Measurements from ENCODE around the gene CREBBP. TPM values are rescaled to one million over a fixed set of nuclear protein-coding genes. Genes with fewer than 3 reads are reported as not detected.

The CREBBP gene
- total RNA-seq, 1 experiment from 2014 or later, result 79.1 TPM

GRCh38 chr16:3760518-3760917 is 120.0 kb downstream of the CREBBP start:
- Histone ChIP-seq H4K91ac (ENCODE audit: insufficient read length, low read depth, low read length) (no peak overlapping the region), H3K9me3 (ENCODE audit: control insufficient read depth, low read depth, low read length) (no peaks in the 10 kb centered on the region), H2BK15ac (ENCODE audit: low read depth, low read length) (no peak overlapping the region), H2BK120ac (ENCODE audit: low read depth, low read length, poor library complexity, severe bottlenecking) (no peak overlapping the region), H3K23ac (ENCODE audit: insufficient read length, low read depth, low read length) (no peak overlapping the region), H3K79me1 (ENCODE audit: insufficient read depth, low read depth, low read length, poor library complexity, severe bottlenecking) (peaks cover 6% of the 10 kb centered on the region), H2AFZ (ENCODE audit: low read length) (no peak overlapping the region), H3K56ac (ENCODE audit: insufficient read length, low read depth, low read length) (no peak overlapping the region), H2AK5ac (ENCODE audit: insufficient read length, low read length) (no peak overlapping the region), H3T11ph (ENCODE audit: low read length) (no peak overlapping the region), H3K4me2 (ENCODE audit: insufficient read depth, insufficient read length, low read length) (no peak overlapping the region), H2BK12ac (ENCODE audit: insufficient read length, low read depth, low read length) (no peak overlapping the region), H2BK20ac (ENCODE audit: low read depth, low read length, poor library complexity, severe bottlenecking) (no peak overlapping the region), H3K18ac (ENCODE audit: insufficient read length, low read depth, low read length) (no peak overlapping the region), H3K27ac (ENCODE audit: insufficient read length, low read depth, low read length) (no peak overlapping the region), H3K9ac (ENCODE audit: extremely low read depth, insufficient read length, low read length) (no peak overlapping the region), H3K4me1 (ENCODE audit: insufficient read depth, low read length) (no peaks in the 10 kb centered on the region), H3K23me2 (ENCODE audit: insufficient read length, low read depth, low read length, poor library complexity, severe bottlenecking) (no peaks in the 10 kb centered on the region), H3K4ac (ENCODE audit: low read depth, low read length) (no peak overlapping the region), H2BK5ac (ENCODE audit: insufficient read length, low read length) (no peak overlapping the region), H4K8ac (replicated peaks; ENCODE audit: insufficient read length, low read depth, low read length) (no peak overlapping the region), H3K79me2 (ENCODE audit: insufficient read depth, low read length) (no peaks in the 10 kb centered on the region), H4K5ac (ENCODE audit: insufficient read length, low read depth, low read length) (no peak overlapping the region), H4K20me1 (ENCODE audit: control insufficient read depth, insufficient read depth, insufficient read length) (no peaks in the 10 kb centered on the region), H3K14ac (ENCODE audit: insufficient read depth, low read length) (no peak overlapping the region), H3K27me3 (ENCODE audit: insufficient read depth, low read length) (no peaks in the 10 kb centered on the region)
- Mint-ChIP-seq H3K27ac (no peak overlapping the region), H3K4me3 (no peak overlapping the region), H3K4me1 (no peaks in the 10 kb centered on the region), H3K36me3 (ENCODE audit: insufficient read depth in 1 of 3, low read depth in 3 of 3) (peaks cover 7 to 83% (median 51%) of the 10 kb centered on the region in 3 experiments; a peak in 6 of 7 replicates), H3K27me3 (ENCODE audit: low read depth) (no peaks in the 10 kb centered on the region), H3K9me3 (no peaks in the 10 kb centered on the region)
- WGBS (ENCODE audit: extremely low coverage, insufficient read length, low lambda C conversion rate), result no CpG with 5 or more reads among the region's 6 CpGs
- TF ChIP-seq CTCF (conservative IDR thresholded peaks at IDR 0.05), result no peak
- no peak for DNase-seq

Measured in H9 (cell line).